SJSA1 (cell line): ENCODE measurements around the gene C12orf75. TPM values are rescaled to one million over a fixed set of nuclear protein-coding genes. Genes with fewer than 3 reads are reported as not detected.

Experiments used
- DNase-seq, 2 experiments: peaks; one replicate each; pipeline ENCODE4 v3.0.0-alpha.2; 2015 to 2020; ENCODE audit warnings: low spot score in 2 of 2, low read depth in 1 of 2
- H3K27ac ChIP-seq: fragments of 250-450 bp; sonication (Bioruptor Pico); 2 replicates; pipeline ENCODE4 v1.5.1; 2020; ENCODE audit warnings: mild to moderate bottlenecking, moderate library complexity
- H3K27me3 ChIP-seq: fragments of 250-450 bp; sonication (Bioruptor Pico); replicated peaks from 2 replicates; pipeline ENCODE4 v1.5.1; 2020; ENCODE audit warnings: mild to moderate bottlenecking, moderate library complexity
- H3K36me3 ChIP-seq: fragments of 250-450 bp; sonication (Bioruptor Pico); 2 replicates; pipeline ENCODE4 v1.5.1; 2020; ENCODE audit warnings: mild to moderate bottlenecking
- H3K4me1 ChIP-seq: fragments of 250-450 bp; sonication (Bioruptor Pico); replicated peaks from 2 replicates; pipeline ENCODE4 v1.6.1; 2021; ENCODE audit warnings: mild to moderate bottlenecking
- H3K4me3 ChIP-seq: fragments of 250-450 bp; sonication (Bioruptor Pico); 2 replicates; pipeline ENCODE4 v1.5.1; 2020; ENCODE audit warnings: mild to moderate bottlenecking
- H3K9me3 ChIP-seq: fragments of 250-450 bp; sonication (Bioruptor Pico); replicated peaks from 2 replicates; pipeline ENCODE4 v1.5.1; 2020; ENCODE audit warnings: mild to moderate bottlenecking
- total RNA-seq: library from RNA; depleted of rRNA; stranded (reverse); fragments of >200 nt; shearing (Covaris generic); gene quantifications from 2 replicates; pipeline ENCODE4 v1.2.3, GENCODE V29; 2014

C12orf75 gene
- total RNA-seq, 1 experiment from 2014 or later = 288 TPM

- Histone ChIP-seq H3K27ac (peak overlapping the region; percentile 48), H3K36me3 (no peaks in the 10 kb centered on the region), H3K4me3 (peak overlapping the region; percentile 28), H3K9me3 (no peaks in the 10 kb centered on the region), H3K4me1 (peaks cover 5% of the 10 kb centered on the region), H3K27me3 (no peaks in the 10 kb centered on the region)
- DNase-seq = peak; percentile 52 to 69
Observed at GRCh38 chr12:105382771-105383622, 52.5 kb downstream of the C12orf75 start.

GRCh38 chr12:105384220-105384619 is 53.7 kb downstream of the C12orf75 start:
- Histone ChIP-seq H3K36me3 (no peaks in the 10 kb centered on the region), H3K4me3 (no peak overlapping the region), H3K9me3 (no peaks in the 10 kb centered on the region), H3K27ac (no peak overlapping the region), H3K4me1 (peaks cover 5% of the 10 kb centered on the region), H3K27me3 (no peaks in the 10 kb centered on the region)
- no peak for DNase-seq

DNA sequence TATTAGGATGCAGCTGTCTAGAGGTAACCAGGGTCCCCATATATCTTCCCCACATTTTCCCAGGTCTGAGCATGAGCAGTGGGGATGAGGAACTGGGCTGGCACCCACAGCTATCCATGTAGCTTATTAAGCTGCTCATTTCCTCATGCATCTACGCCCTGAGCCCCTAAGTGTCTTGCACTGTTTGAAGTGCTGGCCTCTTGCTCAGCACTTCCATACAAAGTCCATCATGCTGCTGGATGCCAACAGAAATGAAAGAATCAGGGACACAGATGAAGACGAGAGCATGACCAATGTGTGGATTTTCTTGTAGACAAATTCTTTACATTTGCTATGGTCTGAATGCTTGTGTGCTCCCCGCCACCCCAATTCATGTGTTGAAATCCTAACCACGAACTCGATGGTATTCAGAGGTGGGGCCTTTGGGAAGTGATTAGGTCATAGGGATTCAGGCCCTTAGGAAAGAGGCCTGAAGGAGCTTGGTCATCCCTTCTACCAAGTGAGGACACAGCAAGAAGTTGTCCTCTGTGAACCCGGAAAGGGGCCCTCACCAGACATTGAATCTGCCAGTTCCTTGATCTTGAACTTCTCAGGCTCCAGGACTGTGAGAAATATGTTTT is 54.5 kb downstream of the C12orf75 start:
- peaks cover 5% of the 10 kb centered on the region for H3K4me1 ChIP-seq
- DNase-seq = no peak
- no peaks in the 10 kb centered on the region for H3K36me3 ChIP-seq
- H3K9me3 ChIP-seq = no peaks in the 10 kb centered on the region
- H3K4me3 ChIP-seq = no peak overlapping the region
- H3K27me3 ChIP-seq = no peaks in the 10 kb centered on the region
- no peak overlapping the region for H3K27ac ChIP-seq

DNA sequence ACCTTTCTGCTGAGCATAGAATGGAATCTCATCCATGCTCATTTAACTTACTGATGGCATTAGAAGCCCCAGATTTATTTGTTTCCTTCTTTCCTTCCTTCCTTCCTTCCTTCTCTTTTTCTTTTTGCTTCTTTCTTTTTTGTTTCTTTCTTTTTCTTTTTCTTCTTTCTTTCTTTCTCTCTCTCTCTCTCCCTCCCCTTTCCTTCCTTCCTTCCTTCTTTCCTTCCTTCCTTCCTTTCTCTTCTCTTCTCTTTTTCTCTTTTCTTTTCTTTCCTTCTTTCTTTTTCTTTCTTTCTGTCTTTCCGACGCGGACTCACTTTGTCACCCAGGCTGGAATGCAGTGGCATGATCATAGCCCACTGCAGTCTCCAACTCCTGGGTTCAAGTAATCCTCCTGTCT is 55.9 kb downstream of the C12orf75 start:
- Histone ChIP-seq H3K4me3 (no peak overlapping the region), H3K27me3 (no peaks in the 10 kb centered on the region), H3K27ac (no peak overlapping the region), H3K4me1 (peaks cover 5% of the 10 kb centered on the region), H3K9me3 (no peaks in the 10 kb centered on the region), H3K36me3 (no peaks in the 10 kb centered on the region)
- DNase-seq = no peak

GRCh38 chr12:105391231-105391630 is 60.7 kb downstream of the C12orf75 start:
- Histone ChIP-seq H3K36me3 (no peaks in the 10 kb centered on the region), H3K4me1 (peaks cover 4% of the 10 kb centered on the region; the same call in 1 of the 2 replicates), H3K9me3 (no peaks in the 10 kb centered on the region), H3K27ac (no peak overlapping the region), H3K4me3 (no peak overlapping the region), H3K27me3 (no peaks in the 10 kb centered on the region)
- no peak for DNase-seq

- Histone ChIP-seq H3K36me3 (no peaks in the 10 kb centered on the region), H3K9me3 (no peaks in the 10 kb centered on the region; the same call in 1 of the 2 replicates), H3K4me1 (peaks cover 4% of the 10 kb centered on the region; the same call in 1 of the 2 replicates), H3K27me3 (no peaks in the 10 kb centered on the region), H3K4me3 (no peak overlapping the region), H3K27ac (no peak overlapping the region)
- no peak for DNase-seq
Observed at GRCh38 chr12:105393587-105393986, 63.1 kb downstream of the C12orf75 start.

GRCh38 chr12:105396024-105396423 is 65.5 kb downstream of the C12orf75 start:
- H3K4me3 ChIP-seq = no peak overlapping the region
- H3K4me1 ChIP-seq = peaks cover 4% of the 10 kb centered on the region; the same call in 1 of the 2 replicates
- DNase-seq = no peak
- no peaks in the 10 kb centered on the region for H3K27me3 ChIP-seq
- H3K27ac ChIP-seq = no peak overlapping the region
- peaks cover 7% of the 10 kb centered on the region; the same call in 1 of the 2 replicates for H3K36me3 ChIP-seq
- H3K9me3 ChIP-seq = no peaks in the 10 kb centered on the region; the same call in 1 of the 2 replicates

- Histone ChIP-seq H3K4me3 (no peak overlapping the region), H3K27me3 (no peaks in the 10 kb centered on the region), H3K4me1 (peaks cover 8% of the 10 kb centered on the region; the same call in 1 of the 2 replicates), H3K27ac (no peak overlapping the region), H3K36me3 (peaks cover 7% of the 10 kb centered on the region; the same call in 1 of the 2 replicates), H3K9me3 (no peaks in the 10 kb centered on the region; the same call in 1 of the 2 replicates)
- DNase-seq = no peak
Observed at GRCh38 chr12:105396983-105397382, 66.5 kb downstream of the C12orf75 start.

DNA sequence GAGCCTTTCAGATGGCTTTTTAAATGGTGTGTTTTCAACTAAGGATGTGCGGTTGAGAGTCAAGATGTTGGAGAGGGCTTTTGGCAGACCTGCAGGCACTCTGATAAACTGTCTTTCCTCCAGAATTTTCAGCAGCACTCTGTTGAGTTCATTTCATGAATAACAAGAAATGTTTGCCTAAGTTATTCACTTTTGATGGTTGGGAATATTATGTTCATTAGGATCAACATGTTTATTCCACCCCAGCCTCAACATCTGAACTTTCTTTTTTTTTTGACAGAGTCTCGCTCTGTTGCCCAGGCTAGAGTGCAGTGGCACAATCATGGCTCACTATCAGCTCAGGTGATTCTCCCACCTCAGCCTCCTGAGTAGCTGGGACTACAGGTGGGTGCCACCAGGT is 68.4 kb downstream of the C12orf75 start:
- Histone ChIP-seq H3K36me3 (peaks cover 7% of the 10 kb centered on the region; the same call in 1 of the 2 replicates), H3K27me3 (no peaks in the 10 kb centered on the region), H3K27ac (no peak overlapping the region), H3K9me3 (no peaks in the 10 kb centered on the region; the same call in 1 of the 2 replicates), H3K4me3 (no peak overlapping the region), H3K4me1 (peaks cover 3% of the 10 kb centered on the region; the same call in 1 of the 2 replicates)
- no peak for DNase-seq

DNA sequence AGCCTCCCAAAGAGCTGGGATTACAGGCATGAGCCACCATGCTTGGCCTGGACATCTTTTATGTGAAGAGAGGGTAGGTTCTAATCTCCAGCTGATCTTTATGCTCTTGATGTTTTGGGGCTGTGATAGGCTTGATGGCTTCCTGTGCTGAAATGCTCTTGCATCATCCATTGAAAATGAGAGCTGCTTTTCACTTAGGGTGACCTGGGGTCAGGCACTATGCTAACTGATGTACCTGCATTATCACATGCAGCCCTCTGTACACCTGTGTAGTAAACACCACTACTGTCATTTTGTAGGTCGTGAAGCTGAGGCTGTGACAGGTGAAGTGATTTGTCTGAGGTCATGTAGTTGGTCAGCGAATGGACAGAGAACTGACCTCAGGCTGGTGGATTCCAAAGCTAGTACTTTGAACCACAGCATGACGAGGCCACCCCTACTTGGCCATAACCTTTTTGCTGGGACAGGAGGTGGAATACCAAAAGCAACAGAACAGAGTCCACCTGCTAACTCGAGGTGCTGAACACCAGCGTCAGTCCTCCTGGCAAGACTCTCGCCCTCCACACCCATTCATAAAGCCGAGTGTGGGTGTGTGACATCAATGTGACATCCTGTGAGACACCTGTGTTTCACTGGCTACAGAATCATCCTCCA is 69.1 kb downstream of the C12orf75 start:
- no peaks in the 10 kb centered on the region; the same call in 1 of the 2 replicates for H3K9me3 ChIP-seq
- H3K27ac ChIP-seq = no peak overlapping the region
- no peaks in the 10 kb centered on the region for H3K27me3 ChIP-seq
- peaks cover 7% of the 10 kb centered on the region; the same call in 1 of the 2 replicates for H3K36me3 ChIP-seq
- DNase-seq = no peak
- H3K4me3 ChIP-seq = no peak overlapping the region
- peaks cover 3% of the 10 kb centered on the region; the same call in 1 of the 2 replicates for H3K4me1 ChIP-seq

GRCh38 chr12:105400227-105400626 is 69.7 kb downstream of the C12orf75 start:
- Histone ChIP-seq H3K4me3 (no peak overlapping the region), H3K4me1 (peaks cover 3% of the 10 kb centered on the region; the same call in 1 of the 2 replicates), H3K9me3 (no peaks in the 10 kb centered on the region; the same call in 1 of the 2 replicates), H3K27ac (no peak overlapping the region), H3K27me3 (no peaks in the 10 kb centered on the region), H3K36me3 (peaks cover 7% of the 10 kb centered on the region; the same call in 1 of the 2 replicates)
- DNase-seq = no peak

- peak in 1 of 2 experiments; percentile 21 for DNase-seq
- Histone ChIP-seq H3K36me3 (peaks cover 7% of the 10 kb centered on the region; the same call in 1 of the 2 replicates), H3K27me3 (no peaks in the 10 kb centered on the region), H3K9me3 (no peaks in the 10 kb centered on the region; the same call in 1 of the 2 replicates), H3K4me1 (peaks cover 3% of the 10 kb centered on the region; the same call in 1 of the 2 replicates), H3K4me3 (no peak overlapping the region), H3K27ac (no peak overlapping the region)
Observed at GRCh38 chr12:105401198-105401597, 70.7 kb downstream of the C12orf75 start.

GRCh38 chr12:105402366-105402765 is 71.9 kb downstream of the C12orf75 start:
- DNase-seq = no peak
- Histone ChIP-seq H3K27ac (no peak overlapping the region), H3K36me3 (peaks cover 7% of the 10 kb centered on the region; the same call in 1 of the 2 replicates), H3K27me3 (no peaks in the 10 kb centered on the region), H3K9me3 (no peaks in the 10 kb centered on the region; the same call in 1 of the 2 replicates), H3K4me1 (peaks cover 3% of the 10 kb centered on the region; the same call in 1 of the 2 replicates), H3K4me3 (no peak overlapping the region)
